Loucy (cell line): Measurements from ENCODE around the gene SEC16B.

ENCODE experiments used
- CTCF ChIP-seq: fragments of 200-600 bp; sonication (generic); conservative IDR thresholded peaks from 2 replicates; pipeline ENCODE4 v1.5.1; 2014; ENCODE audit warnings: mild to moderate bottlenecking, antibody characterized with exemption, low read length
- EZH2phosphoT487 ChIP-seq: fragments of 200-600 bp; IDR thresholded peaks from 2 replicates; pipeline ENCODE4 v1.6.1; 2018; ENCODE audit warnings: antibody characterized with exemption, mild to moderate bottlenecking, moderate library complexity, borderline replicate concordance

- TF ChIP-seq CTCF, result no peak
- TF ChIP-seq EZH2phosphoT487, result no peak
Observed at GRCh38 chr1:178019622-178020021, 49.8 kb upstream of the SEC16B start.
